COR-L47 (cell line): Measurements from ENCODE around the gene ZNF76.

Experiments
- DNase-seq: peaks from one replicate; lab custom pipeline; 2025; lab: John Stamatoyannopoulos, UW

ZNF76 gene

DNA sequence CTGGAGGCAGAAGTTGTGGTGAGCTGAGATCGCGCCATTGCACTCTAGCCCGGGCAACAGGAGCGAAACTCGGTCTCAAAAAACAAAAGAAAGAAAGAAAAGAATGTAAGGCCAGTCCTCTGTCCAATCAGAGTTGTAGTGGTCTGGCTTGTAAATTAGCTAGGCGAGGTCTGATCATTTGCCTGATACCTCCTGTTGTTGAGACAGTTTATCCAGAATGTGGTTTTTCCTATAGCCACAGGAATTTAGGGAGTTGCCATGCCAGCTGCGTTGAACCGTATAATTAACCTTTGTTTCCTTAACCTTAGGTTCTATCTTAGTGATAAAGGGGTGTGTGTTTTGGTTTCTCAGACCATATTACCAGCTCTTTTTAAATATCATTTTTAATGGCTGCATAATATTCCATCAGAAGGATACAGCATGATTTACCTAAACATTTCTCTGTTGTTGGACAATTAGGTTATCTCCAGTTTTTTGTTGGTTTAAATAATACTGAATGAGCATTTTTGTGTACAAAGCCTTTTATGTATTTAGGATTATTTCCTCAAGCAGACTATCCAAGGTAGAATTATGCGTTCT is 71.1 kb downstream of the ZNF76 start:
- DNase-seq = no peak

DNA sequence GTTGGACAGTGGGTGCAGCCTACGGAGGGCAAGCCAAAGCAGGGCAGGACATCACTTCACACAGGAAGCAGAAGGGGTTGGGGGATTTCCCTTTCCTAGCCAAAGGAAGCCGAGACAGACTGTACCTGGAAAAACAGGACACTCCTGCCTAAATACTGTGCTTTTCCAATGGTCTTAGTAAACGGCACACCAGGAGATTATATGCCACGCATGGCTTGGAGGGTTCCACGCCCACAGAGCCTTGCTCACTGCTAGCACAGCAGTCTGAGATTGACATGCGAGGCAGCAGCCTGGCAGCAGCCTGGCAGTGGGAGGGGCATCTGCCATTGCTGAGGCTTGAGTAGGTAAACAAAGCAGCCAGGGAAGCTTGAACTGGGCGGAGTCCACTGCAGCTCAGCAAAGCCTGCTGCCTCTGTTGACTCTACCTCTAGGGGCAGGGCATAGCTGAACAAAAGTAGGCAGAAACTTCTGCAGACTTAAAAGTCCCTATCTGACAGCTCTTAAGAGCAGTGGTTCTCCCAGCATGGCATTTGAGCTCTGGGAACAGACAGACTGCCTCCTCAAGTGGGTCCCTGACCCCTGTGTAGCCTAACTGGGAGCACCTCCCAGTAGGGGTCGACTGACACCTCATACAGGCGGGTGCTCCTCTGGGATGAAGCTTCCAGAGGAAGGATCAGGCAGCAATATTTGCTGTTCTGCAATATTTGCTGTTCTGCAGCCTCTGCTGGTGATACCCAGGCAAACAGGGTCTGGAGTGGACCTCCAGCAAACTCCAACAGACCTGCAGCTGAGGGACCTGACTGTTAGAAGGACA is 72.7 kb downstream of the ZNF76 start:
- peak; percentile 90 for DNase-seq

GRCh38 chr6:35341557-35341956 is 82.0 kb downstream of the ZNF76 start:
- DNase-seq = no peak

DNA sequence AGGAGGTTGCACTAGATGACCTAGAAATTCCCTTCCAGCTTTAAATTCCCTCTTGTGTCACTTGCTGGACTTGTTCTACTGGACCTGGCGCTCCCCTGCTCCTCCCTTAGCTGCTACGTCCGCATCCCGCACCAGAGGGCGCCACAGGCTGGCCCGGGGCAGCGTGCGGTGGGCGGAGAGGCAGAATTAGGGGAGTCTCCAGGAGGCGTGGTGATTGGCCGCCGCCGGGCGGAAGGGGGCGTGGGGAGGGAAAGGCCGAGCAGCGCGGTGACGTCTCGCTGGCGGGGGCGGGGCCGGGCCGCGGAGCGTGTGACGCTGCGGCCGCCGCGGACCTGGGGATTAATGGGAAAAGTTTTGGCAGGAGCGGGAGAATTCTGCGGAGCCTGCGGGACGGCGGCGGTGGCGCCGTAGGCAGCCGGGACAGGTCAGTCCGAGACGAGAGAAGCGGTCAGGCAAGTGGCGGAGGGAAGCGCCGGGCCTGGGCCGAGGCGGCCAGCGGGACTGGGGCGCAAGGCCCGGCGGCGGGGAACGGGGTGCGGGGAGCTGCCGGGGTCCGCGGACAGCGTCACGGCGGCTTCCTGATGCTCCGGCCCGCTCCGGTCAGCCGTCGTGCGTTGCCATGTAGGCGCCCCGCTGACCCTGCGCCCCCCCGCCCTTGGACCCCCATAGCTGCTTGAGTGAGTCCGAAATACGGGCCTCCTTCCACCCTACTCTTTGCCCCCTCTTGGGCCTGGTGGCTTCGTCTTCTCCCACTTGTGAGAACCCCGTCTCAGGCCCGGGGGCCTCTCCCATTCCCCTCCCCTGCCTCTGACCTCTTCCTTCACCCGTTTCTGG is 82.9 kb downstream of the ZNF76 start, which contains the start of gene PPARD:
Gene PPARD (plus strand): TSS at position 301 of the 834 bp plus-strand sequence. CDS start 68,530 bp downstream, outside the sequence.
- DNase-seq = peak; percentile 88

- DNase-seq = no peak
These were observed 83.7 kb downstream of the ZNF76 start for GRCh38 chr6:35343092-35343834.

- DNase-seq = no peak
These were observed 84.5 kb downstream of the ZNF76 start for GRCh38 chr6:35343835-35344550.
